Lung (tissue), 12 donors: ENCODE measurements around the gene OR2V1. TPM values are rescaled to one million over a fixed set of nuclear protein-coding genes. Genes with fewer than 3 reads are reported as not detected.

Experiments used
- ATAC-seq: fragments of 200-7000 bp; cut with Tn5 transposase; one replicate; pipeline ENCODE4 v1.9.1; 2020; ENCODE audit warnings: moderate number of reproducible peaks; ENCODE audit not compliant: insufficient read depth, low FRiP score
- DNase-seq, 3 donors: peaks; one replicate each; pipeline ENCODE4 v3.0.0-alpha.2; 2013 to 2017
- H3K27ac ChIP-seq, 2 donors: one replicate each; pipeline ENCODE4 v1.5.1; 2013; ENCODE audit warnings: mild to moderate bottlenecking in 2 of 2, moderate library complexity in 2 of 2, control low read depth in 1 of 2, inconsistent platforms in 1 of 2, low read depth in 1 of 2, low read length in 1 of 2
- H3K27me3 ChIP-seq, 3 donors: one replicate each; pipeline ENCODE4 v1.5.1; 2013; ENCODE audit warnings: low read length in 2 of 3; ENCODE audit not compliant: control insufficient read depth in 3 of 3, insufficient read depth in 3 of 3
- H3K36me3 ChIP-seq, 4 donors: one replicate each; pipeline ENCODE4 v1.5.1; 2013; ENCODE audit warnings: low read length in 4 of 4, mild to moderate bottlenecking in 1 of 4, moderate library complexity in 1 of 4; ENCODE audit not compliant: control insufficient read depth in 4 of 4, insufficient read depth in 4 of 4
- H3K4me1 ChIP-seq, 5 donors: one replicate each; pipeline ENCODE4 v1.5.1; 2013; ENCODE audit warnings: low read length in 5 of 5, mild to moderate bottlenecking in 2 of 5, moderate library complexity in 1 of 5; ENCODE audit not compliant: control insufficient read depth in 5 of 5, insufficient read depth in 5 of 5
- H3K4me3 ChIP-seq: one replicate; pipeline ENCODE4 v1.5.1; 2013; ENCODE audit warnings: mild to moderate bottlenecking, control low read depth, moderate library complexity
- H3K9ac ChIP-seq, 2 donors: one replicate each; pipeline ENCODE4 v1.5.1; 2013; ENCODE audit warnings: low read length in 2 of 2, control low read depth in 1 of 2; ENCODE audit not compliant: insufficient read depth in 1 of 2
- H3K9me3 ChIP-seq, 4 donors: one replicate each; pipeline ENCODE4 v1.5.1; 2013; ENCODE audit warnings: low read length in 3 of 4, mild to moderate bottlenecking in 1 of 4, moderate library complexity in 1 of 4; ENCODE audit not compliant: control insufficient read depth in 4 of 4, insufficient read depth in 3 of 4
- CTCF ChIP-seq: IDR thresholded peaks from 2 replicates; pipeline ENCODE4 v1.5.1; 2012; ENCODE audit warnings: mild to moderate bottlenecking; ENCODE audit errors: control extremely low read depth, extremely low read depth
- WGBS, 2 donors: extraction: QIAGEN DNeasy Blood & Tissue Kit; methylation state at CpG; one replicate each; pipeline ENCODE4 v1.1.7; 2013; 5-methylcytosine and 5-hydroxymethylcytosine counted together
- polyA plus RNA-seq, 2 donors: library from polyadenylated mRNA; stranded (reverse); fragments of 200-250 nt; gene quantifications; one replicate each; pipeline ENCODE4 v1.2.1, GENCODE V29; 2013
- total RNA-seq, 2 donors: library from RNA; depleted of rRNA in 1 of 2; stranded (reverse); fragments of >200 nt in 1 of 2; gene quantifications; one replicate each; pipeline ENCODE4 v1.2.1, GENCODE V29; 2014 to 2021
- donor health status: control.
- donor health status: control.
- donor health status: Bipolar disorder and iron deficiency.
- donor health status: healthy.
- donor health status: DM: yes; HTN: yes; CAD: no.

Gene OR2V1
- total and polyA plus RNA-seq, 4 donors: not detected

GRCh38 chr5:181129601-181130000 is 1.4 kb downstream of the OR2V1 start:
- Histone ChIP-seq H3K4me1 (peaks cover 0 to 2% (median 0%) of the 10 kb centered on the region in 5 donors), H3K27me3 (peaks cover 0 to 23% (median 6%) of the 10 kb centered on the region in 3 donors), H3K9me3 (no peaks in the 10 kb centered on the region), H3K27ac (no peak overlapping the region), H3K36me3 (no peaks in the 10 kb centered on the region), H3K4me3 (no peak overlapping the region), H3K9ac (no peak overlapping the region)
- no peak for TF ChIP-seq CTCF
- ATAC-seq (no peak), DNase-seq (no peak)
- 42 to 55% methylated on average over 7 of the region's 7 CpGs for WGBS, 2 donors

GRCh38 chr5:181127907-181128626 is 2.9 kb downstream of the OR2V1 start:
- DNase-seq (no peak), ATAC-seq (no peak)
- no peak overlapping the region for H3K4me3 ChIP-seq
- peaks cover 0 to under 1% (median 0%) of the 10 kb centered on the region in 5 donors for H3K4me1 ChIP-seq
- H3K9ac ChIP-seq: no peak overlapping the region
- no peak for TF ChIP-seq CTCF
- H3K9me3 ChIP-seq: no peaks in the 10 kb centered on the region
- peaks cover 0 to 26% (median 6%) of the 10 kb centered on the region in 3 donors for H3K27me3 ChIP-seq
- 69 to 81% methylated on average over 15 of the region's 15 CpGs for WGBS, 2 donors
- H3K36me3 ChIP-seq: no peaks in the 10 kb centered on the region
- H3K27ac ChIP-seq: no peak overlapping the region

- Histone ChIP-seq H3K9me3 (no peaks in the 10 kb centered on the region), H3K36me3 (no peaks in the 10 kb centered on the region), H3K4me3 (no peak overlapping the region), H3K4me1 (no peaks in the 10 kb centered on the region), H3K27ac (no peak overlapping the region), H3K9ac (no peak overlapping the region), H3K27me3 (peaks cover 0 to 27% (median 6%) of the 10 kb centered on the region in 3 donors)
- no peak for DNase-seq
- no peak for ATAC-seq
- 90 to 91% methylated on average over 10 of the region's 10 CpGs for WGBS, 2 donors
- TF ChIP-seq CTCF: no peak
These were observed 3.5 kb downstream of the OR2V1 start for GRCh38 chr5:181127456-181127855.
